Suprapubic skin (tissue), 4 donors: ENCODE data around the gene APOL3.

Experiments used
- CTCF ChIP-seq, 2 donors: fragments of 200-600 bp in 1 of 2; fragments of 450-650 bp in 1 of 2; sonication (generic) in 1 of 2; IDR thresholded peaks; one replicate each; pipeline ENCODE4 v1.5.1; 2016 to 2019; ENCODE audit warnings: antibody characterized with exemption in 2 of 2, mild to moderate bottlenecking in 1 of 2, moderate library complexity in 1 of 2
- EP300 ChIP-seq: sonication (generic); formaldehyde crosslinking; IDR thresholded peaks from one replicate; pipeline ENCODE4 v1.6.1; 2017; ENCODE audit warnings: antibody characterized with exemption
- POLR2A ChIP-seq, 2 donors: fragments of 450-650 bp; IDR thresholded peaks; one replicate each; pipeline ENCODE4 v1.6.1; 2017; ENCODE audit warnings: antibody characterized with exemption in 2 of 2, mild to moderate bottlenecking in 2 of 2, moderate library complexity in 2 of 2
- POLR2AphosphoS5 ChIP-seq, 3 donors: sonication (generic); formaldehyde crosslinking; IDR thresholded peaks; one replicate each; pipeline ENCODE4 v1.6.1; 2017; ENCODE audit warnings: antibody characterized with exemption in 3 of 3

GRCh38 chr22:36193171-36193570 is 32.6 kb upstream of the APOL3 start:
- TF ChIP-seq CTCF (IDR thresholded peaks at IDR 0.05) (no peak), POLR2A (IDR thresholded peaks at IDR 0.05) (no peak), EP300 (no peak), POLR2AphosphoS5 (IDR thresholded peaks at IDR 0.05) (no peak)
